ENCODE data around the gene SMIM41. TPM values are rescaled to one million over a fixed set of nuclear protein-coding genes. Genes with fewer than 3 reads are reported as not detected.

SMIM41 gene
- total and polyA plus RNA-seq, 7 donors, result 0.41 to 5.7 (median 0.88) TPM; not detected in 3

DNA sequence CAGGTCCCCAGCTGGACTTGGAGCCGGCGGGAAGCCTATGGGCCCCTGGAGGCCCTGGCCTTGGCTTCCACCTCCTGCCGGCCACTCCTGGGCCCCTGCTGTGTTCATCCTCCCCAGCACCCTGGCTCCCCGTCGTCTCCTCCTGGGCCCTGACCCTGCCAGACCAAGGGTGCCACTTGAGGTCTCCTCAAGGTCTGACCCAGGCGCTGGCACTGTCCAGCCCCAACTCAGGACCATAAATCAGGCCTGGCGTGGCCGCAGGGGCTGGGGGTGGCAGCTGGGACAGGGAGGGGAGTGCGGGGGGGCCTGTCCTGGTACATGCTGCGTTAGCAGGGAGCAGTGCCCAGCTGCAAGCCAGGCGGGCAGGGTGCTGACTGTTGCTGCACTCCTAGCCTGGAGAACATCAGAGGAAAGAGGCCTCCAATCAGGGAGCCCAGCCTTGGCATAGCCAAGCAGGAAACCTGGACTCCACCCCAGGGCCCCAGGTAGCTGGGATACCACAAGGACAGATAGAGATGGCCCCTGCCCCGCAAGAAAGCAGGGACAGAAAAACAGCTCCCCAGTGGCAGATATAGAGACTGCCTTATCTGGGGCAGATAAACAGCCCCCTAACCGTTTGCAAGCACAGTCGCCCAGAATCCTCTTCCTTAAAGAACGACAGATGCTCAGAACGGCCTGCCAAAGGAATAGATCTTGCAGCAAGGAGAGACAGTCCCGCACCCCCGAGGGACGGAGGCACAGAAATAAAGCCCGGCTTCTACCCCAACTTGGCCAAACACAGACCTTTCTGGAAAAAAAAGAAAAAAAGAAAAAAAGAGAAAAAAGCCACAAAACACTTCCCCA, 16.2 kb upstream of the SMIM41 start:
- intact Hi-C loops (cut with DNase I), result no loop called here
- no peak overlapping the region for H3K4me3 ChIP-seq
- peak; percentile 78 for DNase-seq
- no peak for TF ChIP-seq POLR2A (IDR thresholded peaks at IDR 0.05)
- no peak for TF ChIP-seq EP300 (IDR thresholded peaks at IDR 0.05)
- TF ChIP-seq, protein P1, sequence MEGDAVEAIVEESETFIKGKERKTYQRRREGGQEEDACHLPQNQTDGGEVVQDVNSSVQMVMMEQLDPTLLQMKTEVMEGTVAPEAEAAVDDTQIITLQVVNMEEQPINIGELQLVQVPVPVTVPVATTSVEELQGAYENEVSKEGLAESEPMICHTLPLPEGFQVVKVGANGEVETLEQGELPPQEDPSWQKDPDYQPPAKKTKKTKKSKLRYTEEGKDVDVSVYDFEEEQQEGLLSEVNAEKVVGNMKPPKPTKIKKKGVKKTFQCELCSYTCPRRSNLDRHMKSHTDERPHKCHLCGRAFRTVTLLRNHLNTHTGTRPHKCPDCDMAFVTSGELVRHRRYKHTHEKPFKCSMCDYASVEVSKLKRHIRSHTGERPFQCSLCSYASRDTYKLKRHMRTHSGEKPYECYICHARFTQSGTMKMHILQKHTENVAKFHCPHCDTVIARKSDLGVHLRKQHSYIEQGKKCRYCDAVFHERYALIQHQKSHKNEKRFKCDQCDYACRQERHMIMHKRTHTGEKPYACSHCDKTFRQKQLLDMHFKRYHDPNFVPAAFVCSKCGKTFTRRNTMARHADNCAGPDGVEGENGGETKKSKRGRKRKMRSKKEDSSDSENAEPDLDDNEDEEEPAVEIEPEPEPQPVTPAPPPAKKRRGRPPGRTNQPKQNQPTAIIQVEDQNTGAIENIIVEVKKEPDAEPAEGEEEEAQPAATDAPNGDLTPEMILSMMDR (IDR thresholded peaks at IDR 0.05), result no peak
- no peak for TF ChIP-seq POLR2AphosphoS5 (IDR thresholded peaks at IDR 0.05)
- H3K9me3 ChIP-seq, result no peaks in the 10 kb centered on the region
- H3K27ac ChIP-seq, result peak overlapping the region; percentile 66 to 100 (median 70)
- 82 to 87% methylated on average over 20 of the region's 20 CpGs for WGBS, 2 donors
- no peaks in the 10 kb centered on the region for H3K27me3 ChIP-seq
- peaks cover 0 to 42% (median 9%) of the 10 kb centered on the region in 4 donors for H3K4me1 ChIP-seq
- H3K36me3 ChIP-seq, result peaks cover 0 to 10% (median 1%) of the 10 kb centered on the region in 4 donors

DNA sequence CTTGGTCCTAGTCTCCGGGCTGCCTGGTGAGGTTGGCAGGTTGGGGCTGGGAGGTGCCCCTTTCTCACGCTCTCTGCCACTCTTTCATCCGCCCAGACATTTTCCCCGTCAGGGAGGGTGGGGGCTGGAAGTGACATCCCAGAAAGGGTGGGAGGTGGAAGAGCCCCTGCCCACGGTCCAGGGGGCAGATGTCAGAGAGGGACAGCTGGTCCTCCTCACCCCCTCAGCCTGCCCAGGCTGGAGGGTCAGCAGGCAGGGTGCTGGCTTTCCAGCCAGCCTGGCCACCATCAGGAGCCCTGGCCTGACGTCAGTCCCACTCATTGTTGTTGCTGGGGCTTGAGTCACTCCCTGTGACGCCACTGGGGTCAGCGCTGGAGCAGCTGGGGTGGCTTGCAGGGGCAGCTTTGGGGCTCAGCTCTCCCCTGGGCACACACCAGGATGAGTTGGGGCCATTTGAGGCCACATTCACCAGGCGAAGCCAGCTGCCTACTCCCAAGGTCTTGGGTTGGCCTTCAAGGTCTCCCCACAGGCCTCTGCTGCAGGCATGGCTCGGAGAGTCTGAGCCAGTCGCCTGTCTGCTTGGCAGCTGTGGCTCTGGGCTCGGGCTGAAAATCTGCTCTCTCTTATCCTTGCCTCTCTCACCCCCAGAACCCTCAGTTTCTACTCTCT, 15.4 kb upstream of the SMIM41 start:
- 79 to 82% methylated on average over 12 of the region's 12 CpGs for WGBS, 2 donors
- DNase-seq, result peak; percentile 90
- Histone ChIP-seq H3K27me3 (no peaks in the 10 kb centered on the region), H3K4me1 (peaks cover 0 to 36% (median 10%) of the 10 kb centered on the region in 4 donors), H3K4me3 (no peak overlapping the region), H3K36me3 (peaks cover 0 to 2% (median 0%) of the 10 kb centered on the region in 4 donors), H3K9me3 (no peaks in the 10 kb centered on the region), H3K27ac (peak overlapping the region; percentile 66 to 100 (median 70))
- TF ChIP-seq, protein P1 (IDR thresholded peaks at IDR 0.05), result no peak
- TF ChIP-seq EP300 (IDR thresholded peaks at IDR 0.05), result peak in 1 of 4 donors; percentile 29
- no peak for TF ChIP-seq POLR2A (IDR thresholded peaks at IDR 0.05)
- peak; percentile 32 to 62 (median 46) for TF ChIP-seq POLR2AphosphoS5 (IDR thresholded peaks at IDR 0.05)
- intact Hi-C loops (cut with DNase I), result no loop called here

DNA sequence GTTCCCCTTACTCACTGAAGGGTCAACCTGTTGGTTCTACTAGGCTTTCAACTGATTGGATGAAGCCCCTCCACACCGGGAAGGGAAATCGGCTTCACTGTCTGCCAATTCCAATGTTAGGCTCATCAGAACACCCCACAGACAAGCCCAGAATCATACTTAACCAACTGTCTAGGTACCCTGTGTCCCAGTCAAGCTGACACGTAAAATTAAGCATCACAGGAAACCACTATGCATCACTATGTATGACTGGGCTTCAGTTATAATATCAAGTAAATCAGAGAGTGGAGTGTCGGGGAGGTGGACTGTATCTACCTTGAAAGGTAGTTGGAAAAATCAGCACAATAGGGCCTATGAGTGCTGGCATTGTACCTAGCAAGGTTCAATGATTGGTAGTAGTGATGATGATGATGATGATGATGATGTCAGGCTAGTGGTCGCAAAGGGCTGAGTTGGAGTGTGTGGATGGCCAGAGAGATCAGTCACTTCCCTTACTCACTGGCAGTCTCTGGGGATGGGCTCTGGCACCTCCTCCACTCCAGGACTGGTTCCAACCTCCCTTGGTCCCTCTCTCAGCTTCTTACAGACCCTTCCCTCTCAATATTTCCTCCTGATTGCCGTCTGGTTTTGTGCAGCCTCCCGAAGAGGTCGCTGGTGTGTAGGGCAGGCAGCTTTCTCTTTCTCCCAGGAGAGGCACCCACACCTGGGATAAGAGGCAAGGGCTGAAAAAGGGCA, 13.0 kb upstream of the SMIM41 start:
- no peak overlapping the region for H3K27ac ChIP-seq
- peaks cover 0 to 48% (median 24%) of the 10 kb centered on the region in 4 donors for H3K4me1 ChIP-seq
- H3K4me3 ChIP-seq, result no peak overlapping the region
- no peak for TF ChIP-seq EP300 (IDR thresholded peaks at IDR 0.05)
- no peak for TF ChIP-seq POLR2AphosphoS5 (IDR thresholded peaks at IDR 0.05)
- no peak for TF ChIP-seq POLR2A (IDR thresholded peaks at IDR 0.05)
- TF ChIP-seq, protein P1 (IDR thresholded peaks at IDR 0.05), result no peak
- intact Hi-C loops (cut with DNase I), result no loop called here
- H3K36me3 ChIP-seq, result no peaks in the 10 kb centered on the region
- 63 to 70% methylated on average over 8 of the region's 8 CpGs for WGBS, 2 donors
- no peaks in the 10 kb centered on the region for H3K27me3 ChIP-seq
- DNase-seq, result no peak
- no peaks in the 10 kb centered on the region for H3K9me3 ChIP-seq

DNA sequence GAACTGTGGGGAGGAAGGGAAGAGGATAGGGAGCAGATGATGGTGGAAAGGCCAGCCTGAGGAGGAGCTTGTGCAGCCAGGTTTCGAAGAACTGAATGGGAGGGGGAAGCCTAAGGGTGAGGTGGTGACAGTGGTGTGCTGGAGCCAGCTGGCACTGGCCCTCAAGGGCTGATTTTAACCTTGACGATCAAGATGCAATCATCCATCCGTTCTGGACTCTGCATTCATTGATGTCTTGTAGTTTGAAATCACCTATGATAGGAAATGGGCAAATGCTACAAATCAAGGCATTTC, 12.5 kb upstream of the SMIM41 start:
- TF ChIP-seq EP300 (IDR thresholded peaks at IDR 0.05), result no peak
- no peak for TF ChIP-seq POLR2AphosphoS5 (IDR thresholded peaks at IDR 0.05)
- TF ChIP-seq, protein P1 (IDR thresholded peaks at IDR 0.05), result no peak
- no peak for TF ChIP-seq POLR2A (IDR thresholded peaks at IDR 0.05)
- Histone ChIP-seq H3K27ac (no peak overlapping the region), H3K9me3 (no peaks in the 10 kb centered on the region), H3K4me3 (no peak overlapping the region), H3K36me3 (no peaks in the 10 kb centered on the region), H3K27me3 (no peaks in the 10 kb centered on the region), H3K4me1 (peaks cover 0 to 50% (median 26%) of the 10 kb centered on the region in 4 donors)
- DNase-seq, result no peak
- 46 to 76% methylated on average over 3 of the region's 3 CpGs for WGBS, 2 donors
- intact Hi-C loops (cut with DNase I), result no loop called here

All from sigmoid colon (tissue), 7 donors.